Mammary epithelial cell (primary cell): ENCODE data around the gene PAPLN.

Experiments
- EZH2 ChIP-seq: IDR thresholded peaks from 2 replicates; pipeline ENCODE4 v1.6.1; 2012; ENCODE audit warnings: low read length, inconsistent platforms, borderline replicate concordance
- TF ChIP-seq, protein P1 (sequence below), 2 donors: IDR thresholded peaks in 1 of 2; conservative IDR thresholded peaks in 1 of 2; 2 replicates each; pipeline ENCODE4 v1.5.1; 2011 to 2012; ENCODE audit warnings: inconsistent platforms in 2 of 2, low read length in 2 of 2, mild to moderate bottlenecking in 2 of 2, control low read depth in 1 of 2, low read depth in 1 of 2; ENCODE audit not compliant: insufficient read depth in 1 of 2; ENCODE audit errors: extremely low read depth in 1 of 2

DNA sequence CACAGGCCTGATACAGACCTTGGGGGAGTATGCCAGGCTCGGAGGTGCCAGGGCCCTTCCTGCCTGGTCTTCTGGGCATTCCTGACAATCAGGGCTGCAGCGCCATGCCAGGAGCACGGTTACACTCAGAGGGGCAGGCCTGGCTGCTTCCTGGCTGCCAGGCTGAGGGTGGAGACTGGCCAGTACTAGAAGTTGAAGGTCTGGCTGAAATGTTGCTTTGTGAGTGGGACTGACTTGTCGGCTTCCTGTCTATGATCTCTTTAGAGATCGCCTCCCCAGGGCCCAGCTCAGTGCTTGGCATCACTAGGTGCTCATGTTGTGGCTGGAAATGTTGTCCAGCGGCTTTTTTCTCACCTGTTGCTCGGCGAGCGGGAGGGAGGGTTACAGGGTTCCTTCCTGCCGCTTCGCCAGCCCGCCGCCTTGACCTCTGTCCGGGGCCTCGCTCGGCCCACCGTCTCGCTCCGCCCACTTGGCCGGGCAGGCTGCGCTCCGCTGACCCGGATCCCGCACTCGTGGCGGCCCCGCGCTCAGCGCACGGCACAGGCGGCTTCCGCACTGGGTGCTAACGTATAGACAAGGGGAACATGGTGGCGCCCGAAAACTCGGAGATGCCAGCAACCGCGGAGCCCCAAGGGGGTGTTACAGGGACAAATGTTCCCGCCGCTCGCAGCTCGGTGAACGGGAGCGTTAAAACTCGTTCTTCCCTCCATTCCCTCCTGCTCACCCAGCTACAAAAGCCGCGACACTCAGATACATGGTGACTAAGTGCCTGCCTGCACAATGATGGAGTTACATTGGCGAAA lies 32.6 kb downstream of the PAPLN start:
- TF ChIP-seq, protein P1, sequence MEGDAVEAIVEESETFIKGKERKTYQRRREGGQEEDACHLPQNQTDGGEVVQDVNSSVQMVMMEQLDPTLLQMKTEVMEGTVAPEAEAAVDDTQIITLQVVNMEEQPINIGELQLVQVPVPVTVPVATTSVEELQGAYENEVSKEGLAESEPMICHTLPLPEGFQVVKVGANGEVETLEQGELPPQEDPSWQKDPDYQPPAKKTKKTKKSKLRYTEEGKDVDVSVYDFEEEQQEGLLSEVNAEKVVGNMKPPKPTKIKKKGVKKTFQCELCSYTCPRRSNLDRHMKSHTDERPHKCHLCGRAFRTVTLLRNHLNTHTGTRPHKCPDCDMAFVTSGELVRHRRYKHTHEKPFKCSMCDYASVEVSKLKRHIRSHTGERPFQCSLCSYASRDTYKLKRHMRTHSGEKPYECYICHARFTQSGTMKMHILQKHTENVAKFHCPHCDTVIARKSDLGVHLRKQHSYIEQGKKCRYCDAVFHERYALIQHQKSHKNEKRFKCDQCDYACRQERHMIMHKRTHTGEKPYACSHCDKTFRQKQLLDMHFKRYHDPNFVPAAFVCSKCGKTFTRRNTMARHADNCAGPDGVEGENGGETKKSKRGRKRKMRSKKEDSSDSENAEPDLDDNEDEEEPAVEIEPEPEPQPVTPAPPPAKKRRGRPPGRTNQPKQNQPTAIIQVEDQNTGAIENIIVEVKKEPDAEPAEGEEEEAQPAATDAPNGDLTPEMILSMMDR (conservative IDR thresholded peaks at IDR 0.05 in 1 of 2, IDR thresholded peaks at IDR 0.05 in 1 of 2; ENCODE audit: extremely low read depth in 1 of 2, insufficient read depth in 1 of 2, low read depth in 1 of 2, low read length in 2 of 2): no peak
- no peak for TF ChIP-seq EZH2
